GM12878 (cell line): ENCODE results near the gene VSIG10. TPM values are rescaled to one million over a fixed set of nuclear protein-coding genes. Genes with fewer than 3 reads are reported as not detected.

Experiments
- ATAC-seq: fragments of 200-7000 bp; cut with Tn5 transposase; 3 replicates; pipeline ENCODE4 v1.9.1; 2020; ENCODE audit warnings: mild to moderate bottlenecking, moderate library complexity
- BruUV-seq: library from RNA; stranded (reverse); fragments of 400-500 nt; replicated peaks from 2 replicates; lab custom pipeline; 2021; lab: Mats Ljungman, UMichigan
- CTCF ChIA-PET: fragments of 300-600 bp; sonication (Branson Sonifier 250); formaldehyde crosslinking; extraction: SDS; loops from one replicate; lab custom pipeline; 2021; ENCODE audit warnings: inconsistent platforms; lab: Yijun Ruan, JAX
- POLR2A ChIA-PET: fragments of 350-600 bp; formaldehyde crosslinking; extraction: SDS; loops from one replicate; lab custom pipeline; 2021; ENCODE audit warnings: inconsistent platforms; lab: Charles Lee
- RAD21 ChIA-PET: fragments of 300-600 bp; sonication (Branson Sonifier 250); formaldehyde crosslinking; loops from one replicate; lab custom pipeline; 2023; ENCODE audit warnings: antibody characterized with exemption; ENCODE audit not compliant: unreplicated experiment; lab: Charles Lee
- SMC1A ChIA-PET: fragments of 300-600 bp; sonication (Branson Sonifier 250); formaldehyde crosslinking; loops from one replicate; lab custom pipeline; 2023; ENCODE audit not compliant: unreplicated experiment, uncharacterized antibody; lab: Charles Lee
- DNase-seq: peaks from one replicate; pipeline ENCODE4 v3.0.0-alpha.2; 2011; ENCODE audit warnings: low read depth, low spot score
- FAIRE-seq: peaks from 3 replicates; lab custom pipeline; 2011; peaks lifted over from hg19 to GRCh38; lab: Jason Lieb, UNC
- H2AFZ ChIP-seq: 2 replicates; pipeline ENCODE4 v1.6.0; 2011; ENCODE audit warnings: low read depth, low read length, control low read depth; ENCODE audit not compliant: control insufficient read depth
- H3K27ac ChIP-seq: 2 replicates; pipeline ENCODE4 v1.5.1; 2011; ENCODE audit warnings: control low read depth; ENCODE audit not compliant: control insufficient read depth, insufficient read depth
- H3K27me3 ChIP-seq, 2 experiments: replicated peaks in 1 of 2; 2 replicates each; pipeline versions ENCODE4 v1.6.0 to v1.6.1; 2011; ENCODE audit warnings: low read length in 1 of 2; ENCODE audit not compliant: control insufficient read depth in 2 of 2, insufficient read depth in 2 of 2
- H3K36me3 ChIP-seq, 2 experiments: 2 replicates each; pipeline ENCODE4 v1.5.1; 2011; ENCODE audit warnings: low read length in 1 of 2; ENCODE audit not compliant: control insufficient read depth in 2 of 2, insufficient read depth in 2 of 2
- H3K4me1 ChIP-seq: 2 replicates; pipeline ENCODE4 v1.6.1; 2011; ENCODE audit warnings: mild to moderate bottlenecking, low read length, moderate library complexity, mixed read lengths; ENCODE audit not compliant: control insufficient read depth, insufficient read depth
- H3K4me2 ChIP-seq: 2 replicates; pipeline ENCODE4 v1.6.0; 2011; ENCODE audit warnings: control low read depth; ENCODE audit not compliant: control insufficient read depth, insufficient read depth
- H3K4me3 ChIP-seq: fragments of 200-600 bp; sonication (generic); 2 replicates; pipeline ENCODE4 v1.5.1; 2016
- H3K79me2 ChIP-seq: 2 replicates; pipeline ENCODE4 v1.6.0; 2011; ENCODE audit warnings: low read length; ENCODE audit not compliant: control insufficient read depth, insufficient read depth
- H3K9ac ChIP-seq: 2 replicates; pipeline ENCODE4 v1.8.0; 2011; ENCODE audit warnings: low read length, control low read depth, mixed read lengths; ENCODE audit not compliant: control insufficient read depth, insufficient read depth
- H3K9me3 ChIP-seq: replicated peaks from 3 replicates; pipeline ENCODE4 v1.5.1; 2011; ENCODE audit warnings: mild to moderate bottlenecking, low read length; ENCODE audit not compliant: control insufficient read depth, insufficient read depth
- H4K20me1 ChIP-seq: 2 replicates; pipeline ENCODE4 v1.6.0; 2011; ENCODE audit not compliant: control insufficient read depth, insufficient read depth
- CHD4 ChIP-seq: fragments of 200-600 bp; sonication (generic); IDR thresholded peaks from 2 replicates; pipeline ENCODE4 v1.6.1; 2016; ENCODE audit warnings: mild to moderate bottlenecking
- FOS ChIP-seq: IDR thresholded peaks from 3 replicates; pipeline ENCODE4 v1.6.1; 2011; ENCODE audit warnings: borderline replicate concordance; ENCODE audit not compliant: insufficient read length; ENCODE audit errors: extremely low read depth
- HDGF ChIP-seq: fragments of 450-650 bp; IDR thresholded peaks from 2 replicates; pipeline ENCODE4 v1.6.1; 2016; ENCODE audit warnings: antibody characterized with exemption
- JUNB ChIP-seq: IDR thresholded peaks from 2 replicates; pipeline ENCODE4 v1.6.1; 2016; ENCODE audit warnings: antibody characterized with exemption, mild to moderate bottlenecking
- MTA2 ChIP-seq: fragments of 450-650 bp; IDR thresholded peaks from 2 replicates; pipeline ENCODE4 v1.6.1; 2016; ENCODE audit warnings: low read depth, mild to moderate bottlenecking, moderate library complexity
- NRF1 ChIP-seq: conservative IDR thresholded peaks from 2 replicates; pipeline ENCODE4 v1.6.1; 2011; ENCODE audit warnings: mild to moderate bottlenecking, low read depth, low read length, improper control_type of control experiment
- POLR2AphosphoS2 ChIP-seq: IDR thresholded peaks from 2 replicates; pipeline ENCODE4 v1.6.1; 2011; ENCODE audit warnings: low read depth, mild to moderate bottlenecking, low read length, improper control_type of control experiment, moderate library complexity
- SIX5 ChIP-seq: IDR thresholded peaks from 2 replicates; pipeline ENCODE4 v1.6.1; 2011; ENCODE audit warnings: mild to moderate bottlenecking, low read depth, low read length, moderate library complexity; ENCODE audit not compliant: severe bottlenecking
- ZNF24 ChIP-seq: fragments of 450-650 bp; IDR thresholded peaks from 2 replicates; pipeline ENCODE4 v1.6.1; 2017; ENCODE audit warnings: antibody characterized with exemption, mild to moderate bottlenecking
- WGBS: methylation state at CpG from one replicate; pipeline ENCODE4 v1.1.6; 2016; ENCODE audit warnings: low lambda C conversion rate; ENCODE audit not compliant: insufficient replicate concordance, insufficient coverage; ENCODE audit errors: missing lambda C conversion rate; 5-methylcytosine and 5-hydroxymethylcytosine counted together
- in situ Hi-C: fragments of 300-500 bp; cut with MboI; formaldehyde crosslinking; loops from 9 replicates; pipeline ENCODE4 v1.14.3; 2018; ENCODE audit warnings: mixed read lengths
- intact Hi-C: fragments of 100-400 bp; cut with micrococcal nuclease; formaldehyde crosslinking; loops from one replicate; pipeline ENCODE4 v1.14.2; 2022; ENCODE audit not compliant: unreplicated experiment
- polyA plus RNA-seq, 11 experiments: library from polyadenylated mRNA; depleted of rRNA in 4 of 11; unstranded in 6 of 11; stranded (reverse) in 5 of 11; fragments of >200 nt; fragmentation: Nextera tagmentation in 4 of 11; fragmentation: Illumina TruSeq in 1 of 11; extraction: Ambion mirVana in 4 of 11; extraction: Trizol in 1 of 11; gene quantifications; 1 replicate in 1 of 11; 2 replicates in 10 of 11; pipeline versions ENCODE4 v1.2.1 to v1.2.3, GENCODE V29; 2011 to 2016; ENCODE audit warnings: inconsistent platforms in 2 of 11, missing spikeins in 2 of 11, low read depth in 1 of 11
- total RNA-seq, 4 experiments: library from RNA; depleted of rRNA in 3 of 4; stranded (reverse); fragments of >200 nt in 3 of 4; fragmentation: Illumina TruSeq in 1 of 4; extraction: Trizol in 1 of 4; gene quantifications; 2 replicates each; pipeline versions ENCODE4 v1.2.1 to v1.2.3, GENCODE V29; 2013 to 2021
- TF ChIP-seq, protein P1 (sequence below): fragments of 450-650 bp; formaldehyde crosslinking; IDR thresholded peaks from 2 replicates; pipeline ENCODE4 v1.5.0; 2022; ENCODE audit warnings: mild to moderate bottlenecking, missing genetic modification characterization
- TF ChIP-seq, protein P2 (sequence below): IDR thresholded peaks from 2 replicates; pipeline ENCODE4 v1.6.1; 2011; ENCODE audit warnings: borderline replicate concordance, low read depth, mild to moderate bottlenecking, moderate library complexity, mixed read lengths, low read length; ENCODE audit not compliant: insufficient read depth; ENCODE audit errors: extremely low read length
- TF ChIP-seq, protein P3 (sequence below): IDR thresholded peaks from 2 replicates; pipeline ENCODE4 v1.6.1; 2012; ENCODE audit warnings: low read depth, low read length, improper control_type of control experiment
- TF ChIP-seq, protein P4 (sequence below): fragments of 450-650 bp; IDR thresholded peaks from 2 replicates; pipeline ENCODE4 v1.6.1; 2016; ENCODE audit warnings: mild to moderate bottlenecking

VSIG10 gene
- total and polyA plus RNA-seq, 10 of the 15 experiments (the other 5 are each of a cell fraction or from before 2014, with no cell fraction given) = 3.4 to 10.2 (median 5.8) TPM

DNA sequence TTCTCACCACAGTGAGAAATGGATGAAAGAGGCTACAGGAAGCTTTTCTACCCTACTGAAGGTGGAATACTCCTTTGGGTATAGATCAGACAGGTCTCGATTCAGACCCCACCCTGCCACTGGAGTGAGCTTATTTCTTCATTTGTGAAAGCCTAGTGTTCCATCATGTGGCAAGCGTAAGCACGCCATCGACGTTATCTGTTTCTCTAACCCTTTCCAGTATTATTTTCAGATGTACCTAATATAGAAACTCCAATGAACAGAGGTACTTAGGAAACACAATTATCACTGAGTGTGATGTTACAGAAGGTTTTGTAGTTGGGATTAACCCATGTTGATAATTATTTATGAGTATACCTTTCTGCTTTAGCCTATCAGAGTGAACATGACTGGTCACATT lies 44.5 kb upstream of the VSIG10 start:
- Histone ChIP-seq H4K20me1 (no peaks in the 10 kb centered on the region), H3K27me3 (no peaks in the 10 kb centered on the region), H3K79me2 (no peaks in the 10 kb centered on the region), H2AFZ (no peak overlapping the region), H3K36me3 (peaks cover 10 to 27% of the 10 kb centered on the region in 2 experiments), H3K27ac (no peak overlapping the region), H3K4me2 (no peak overlapping the region), H3K9me3 (no peaks in the 10 kb centered on the region), H3K9ac (no peak overlapping the region), H3K4me3 (no peak overlapping the region), H3K4me1 (peaks cover 20% of the 10 kb centered on the region)
- TF ChIP-seq NRF1 (no peak), SIX5 (no peak), CHD4 (no peak), HDGF (no peak), FOS (no peak), MTA2 (no peak), POLR2AphosphoS2 (no peak), ZNF24 (no peak), JUNB (no peak)
- TF ChIP-seq, protein P1, sequence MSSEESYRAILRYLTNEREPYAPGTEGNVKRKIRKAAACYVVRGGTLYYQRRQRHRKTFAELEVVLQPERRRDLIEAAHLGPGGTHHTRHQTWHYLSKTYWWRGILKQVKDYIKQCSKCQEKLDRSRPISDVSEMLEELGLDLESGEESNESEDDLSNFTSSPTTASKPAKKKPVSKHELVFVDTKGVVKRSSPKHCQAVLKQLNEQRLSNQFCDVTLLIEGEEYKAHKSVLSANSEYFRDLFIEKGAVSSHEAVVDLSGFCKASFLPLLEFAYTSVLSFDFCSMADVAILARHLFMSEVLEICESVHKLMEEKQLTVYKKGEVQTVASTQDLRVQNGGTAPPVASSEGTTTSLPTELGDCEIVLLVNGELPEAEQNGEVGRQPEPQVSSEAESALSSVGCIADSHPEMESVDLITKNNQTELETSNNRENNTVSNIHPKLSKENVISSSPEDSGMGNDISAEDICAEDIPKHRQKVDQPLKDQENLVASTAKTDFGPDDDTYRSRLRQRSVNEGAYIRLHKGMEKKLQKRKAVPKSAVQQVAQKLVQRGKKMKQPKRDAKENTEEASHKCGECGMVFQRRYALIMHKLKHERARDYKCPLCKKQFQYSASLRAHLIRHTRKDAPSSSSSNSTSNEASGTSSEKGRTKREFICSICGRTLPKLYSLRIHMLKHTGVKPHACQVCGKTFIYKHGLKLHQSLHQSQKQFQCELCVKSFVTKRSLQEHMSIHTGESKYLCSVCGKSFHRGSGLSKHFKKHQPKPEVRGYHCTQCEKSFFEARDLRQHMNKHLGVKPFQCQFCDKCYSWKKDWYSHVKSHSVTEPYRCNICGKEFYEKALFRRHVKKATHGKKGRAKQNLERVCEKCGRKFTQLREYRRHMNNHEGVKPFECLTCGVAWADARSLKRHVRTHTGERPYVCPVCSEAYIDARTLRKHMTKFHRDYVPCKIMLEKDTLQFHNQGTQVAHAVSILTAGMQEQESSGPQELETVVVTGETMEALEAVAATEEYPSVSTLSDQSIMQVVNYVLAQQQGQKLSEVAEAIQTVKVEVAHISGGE (CRISPR knock-in tag) = no peak
- TF ChIP-seq, protein P2, sequence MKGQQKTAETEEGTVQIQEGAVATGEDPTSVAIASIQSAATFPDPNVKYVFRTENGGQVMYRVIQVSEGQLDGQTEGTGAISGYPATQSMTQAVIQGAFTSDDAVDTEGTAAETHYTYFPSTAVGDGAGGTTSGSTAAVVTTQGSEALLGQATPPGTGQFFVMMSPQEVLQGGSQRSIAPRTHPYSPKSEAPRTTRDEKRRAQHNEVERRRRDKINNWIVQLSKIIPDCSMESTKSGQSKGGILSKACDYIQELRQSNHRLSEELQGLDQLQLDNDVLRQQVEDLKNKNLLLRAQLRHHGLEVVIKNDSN = no peak
- TF ChIP-seq, protein P3, sequence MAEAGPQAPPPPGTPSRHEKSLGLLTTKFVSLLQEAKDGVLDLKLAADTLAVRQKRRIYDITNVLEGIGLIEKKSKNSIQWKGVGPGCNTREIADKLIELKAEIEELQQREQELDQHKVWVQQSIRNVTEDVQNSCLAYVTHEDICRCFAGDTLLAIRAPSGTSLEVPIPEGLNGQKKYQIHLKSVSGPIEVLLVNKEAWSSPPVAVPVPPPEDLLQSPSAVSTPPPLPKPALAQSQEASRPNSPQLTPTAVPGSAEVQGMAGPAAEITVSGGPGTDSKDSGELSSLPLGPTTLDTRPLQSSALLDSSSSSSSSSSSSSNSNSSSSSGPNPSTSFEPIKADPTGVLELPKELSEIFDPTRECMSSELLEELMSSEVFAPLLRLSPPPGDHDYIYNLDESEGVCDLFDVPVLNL = no peak
- TF ChIP-seq, protein P4, sequence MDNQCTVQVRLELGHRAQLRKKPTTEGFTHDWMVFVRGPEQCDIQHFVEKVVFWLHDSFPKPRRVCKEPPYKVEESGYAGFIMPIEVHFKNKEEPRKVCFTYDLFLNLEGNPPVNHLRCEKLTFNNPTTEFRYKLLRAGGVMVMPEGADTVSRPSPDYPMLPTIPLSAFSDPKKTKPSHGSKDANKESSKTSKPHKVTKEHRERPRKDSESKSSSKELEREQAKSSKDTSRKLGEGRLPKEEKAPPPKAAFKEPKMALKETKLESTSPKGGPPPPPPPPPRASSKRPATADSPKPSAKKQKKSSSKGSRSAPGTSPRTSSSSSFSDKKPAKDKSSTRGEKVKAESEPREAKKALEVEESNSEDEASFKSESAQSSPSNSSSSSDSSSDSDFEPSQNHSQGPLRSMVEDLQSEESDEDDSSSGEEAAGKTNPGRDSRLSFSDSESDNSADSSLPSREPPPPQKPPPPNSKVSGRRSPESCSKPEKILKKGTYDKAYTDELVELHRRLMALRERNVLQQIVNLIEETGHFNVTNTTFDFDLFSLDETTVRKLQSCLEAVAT = no peak
- DNase-seq = no peak
- BruUV-seq = no TSS peak
- in situ Hi-C loops = loop anchor here (25.0 kb wide), 1 partner anchor 1514 kb away; the partner anchor contains the start of gene PRKAB1
- CTCF ChIA-PET = interaction anchor here (0.6 to 0.9 kb wide), 3 partner anchors 17 to 260 kb away, joined by 3 to 4 read pairs (median 3); no protein-coding TSS in a partner anchor
- intact Hi-C loops = no loop called here
- SMC1A ChIA-PET = interaction anchor here (1.2 kb wide), 1 partner anchor 13 kb away, joined by 3 read pairs; no protein-coding TSS in a partner anchor
- RAD21 ChIA-PET = no interaction called here
- POLR2A ChIA-PET = no interaction called here
- WGBS = 99% methylated on average over 5 of the region's 5 CpGs
- no peak for FAIRE-seq
- no peak for ATAC-seq
